Medulla oblongata (tissue), 1 donor: ENCODE measurements around the gene RNASET2.
"Not testable (repeated sequence)": the region's sequence is repeated elsewhere in the genome, so short reads cannot be mapped to it uniquely, and the experiment has no call there.

Source experiments
- DNase-seq: peaks from one replicate; pipeline ENCODE4 v3.0.0-alpha.2; 2015; ENCODE audit errors: extremely low spot score

Gene RNASET2

GRCh38 chr6:166927935-166928643 is 28.3 kb downstream of the RNASET2 start:
- DNase-seq, result no peak

GRCh38 chr6:166927240-166927934 is 29.0 kb downstream of the RNASET2 start:
- DNase-seq, result no peak

GRCh38 chr6:166926748-166927147 is 29.6 kb downstream of the RNASET2 start:
- DNase-seq, result no peak

- no peak for DNase-seq
These were observed 31.0 kb downstream of the RNASET2 start for GRCh38 chr6:166925141-166925996.

GRCh38 chr6:166924531-166924930 is 31.8 kb downstream of the RNASET2 start:
- DNase-seq, result no peak

- DNase-seq, result no peak
These were observed 33.4 kb downstream of the RNASET2 start for GRCh38 chr6:166922937-166923336.

GRCh38 chr6:166921570-166921969 is 34.8 kb downstream of the RNASET2 start:
- no peak for DNase-seq

GRCh38 chr6:166916824-166917223 is 39.5 kb downstream of the RNASET2 start:
- DNase-seq, result no peak

- DNase-seq, result not testable (repeated sequence)
These were observed 40.9 kb downstream of the RNASET2 start for GRCh38 chr6:166915484-166915883.

- not testable (repeated sequence) for DNase-seq
These were observed 41.4 kb downstream of the RNASET2 start for GRCh38 chr6:166914952-166915351.

GRCh38 chr6:166911248-166911677 is 45.1 kb downstream of the RNASET2 start:
- DNase-seq, result no peak

- no peak for DNase-seq
These were observed 45.7 kb downstream of the RNASET2 start for GRCh38 chr6:166910601-166911000.

- DNase-seq, result no peak
These were observed 47.5 kb downstream of the RNASET2 start for GRCh38 chr6:166908811-166909210.

- DNase-seq, result no peak
These were observed 48.2 kb downstream of the RNASET2 start for GRCh38 chr6:166907871-166908806.

GRCh38 chr6:166907373-166907841 is 48.9 kb downstream of the RNASET2 start:
- no peak for DNase-seq

GRCh38 chr6:166906376-166907044 is 49.8 kb downstream of the RNASET2 start:
- no peak for DNase-seq

GRCh38 chr6:166905505-166906134 is 50.7 kb downstream of the RNASET2 start:
- DNase-seq, result no peak

- DNase-seq, result no peak
These were observed 51.3 kb downstream of the RNASET2 start for GRCh38 chr6:166905013-166905412.

- peak; percentile 71 for DNase-seq
These were observed 52.1 kb downstream of the RNASET2 start for GRCh38 chr6:166904101-166904746.
